Muscle of arm (tissue), 14 donors: ENCODE results near the gene GIMAP8. TPM values are rescaled to one million over a fixed set of nuclear protein-coding genes. Genes with fewer than 3 reads are reported as not detected.

Experiments used
- DNase-seq: peaks from one replicate; pipeline ENCODE4 v3.0.0-alpha.2; 2013
- long read RNA-seq, 11 donors: transcript quantifications; one replicate each; lab custom pipeline, GENCODE V29; 2026
- polyA plus RNA-seq, 12 donors: library from polyadenylated mRNA; unstranded; fragments of 120-200 nt; gene quantifications; one replicate each; pipeline ENCODE4 v1.2.1, GENCODE V29; 2013; ENCODE audit not compliant: insufficient read length in 12 of 12

The GIMAP8 gene
- 10 to 100 TPM in 1 of 12 donors, 1 to 10 TPM in 10, not detected in 1; 5.4 to 11.2 (median 6.5) TPM for polyA plus RNA-seq
- long read RNA-seq, donor 1 = 0 reads
- long read RNA-seq, donor 2 = 0 reads
- long read RNA-seq, donor 3, full-length matches to known transcripts = 1 of 8 reads
- long read RNA-seq, donor 3, partial matches to known transcripts = 7 of 8 reads
- long read RNA-seq, donor 3, other reads (novel, unspliced or antisense) = 0 of 8 reads
- long read RNA-seq, donor 4 = 0 reads
- long read RNA-seq, donor 5, full-length matches to known transcripts = 2 of 2 reads
- long read RNA-seq, donor 5, partial matches to known transcripts = 0 of 2 reads
- long read RNA-seq, donor 5, other reads (novel, unspliced or antisense) = 0 of 2 reads
- long read RNA-seq, donor 6, partial matches to known transcripts = 8 of 8 reads
- long read RNA-seq, donor 6, other reads (novel, unspliced or antisense) = 0 of 8 reads
- long read RNA-seq, donor 7 = 0 reads
- long read RNA-seq, donor 8 = 0 reads
- long read RNA-seq, donor 9 = 0 reads
- long read RNA-seq, donor 10, full-length matches to known transcripts = 1 of 1 reads
- long read RNA-seq, donor 10, partial matches to known transcripts = 0 of 1 reads
- long read RNA-seq, donor 10, other reads (novel, unspliced or antisense) = 0 of 1 reads
- long read RNA-seq, donor 11, full-length matches to known transcripts = 2 of 2 reads
- long read RNA-seq, donor 11, partial matches to known transcripts = 0 of 2 reads
- long read RNA-seq, donor 11, other reads (novel, unspliced or antisense) = 0 of 2 reads

DNA sequence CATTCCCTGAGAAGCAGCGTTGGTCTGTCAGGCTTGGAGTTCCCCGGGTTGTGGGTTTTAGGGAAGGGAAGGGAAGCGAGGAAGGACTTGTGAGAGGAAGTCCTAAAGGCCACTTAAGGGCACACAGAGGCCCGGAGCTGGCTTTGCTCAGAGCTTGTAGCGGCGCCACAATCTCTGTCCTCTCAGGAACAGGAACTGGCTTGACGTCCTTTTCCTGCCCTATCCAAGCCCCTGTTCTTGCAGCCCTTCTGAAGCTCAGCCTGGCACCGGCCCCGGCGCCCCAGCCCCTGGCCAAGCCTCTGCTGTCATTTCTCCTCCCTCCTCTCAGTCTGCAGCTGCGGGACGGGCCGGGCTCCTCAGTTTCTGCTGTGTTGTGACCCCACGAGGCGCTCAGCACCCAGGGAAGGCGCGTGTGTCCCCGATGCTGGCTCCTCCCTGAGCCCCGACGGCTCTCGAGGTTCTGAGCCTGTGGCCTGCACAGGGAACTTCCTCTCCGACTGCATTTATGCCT, at the start of gene GIMAP8:
Gene GIMAP8, plus strand, starts transcription at position 140 of the 511 bp plus-strand sequence. CDS start 16,069 bp downstream, outside the sequence.
- DNase-seq = no peak

DNA sequence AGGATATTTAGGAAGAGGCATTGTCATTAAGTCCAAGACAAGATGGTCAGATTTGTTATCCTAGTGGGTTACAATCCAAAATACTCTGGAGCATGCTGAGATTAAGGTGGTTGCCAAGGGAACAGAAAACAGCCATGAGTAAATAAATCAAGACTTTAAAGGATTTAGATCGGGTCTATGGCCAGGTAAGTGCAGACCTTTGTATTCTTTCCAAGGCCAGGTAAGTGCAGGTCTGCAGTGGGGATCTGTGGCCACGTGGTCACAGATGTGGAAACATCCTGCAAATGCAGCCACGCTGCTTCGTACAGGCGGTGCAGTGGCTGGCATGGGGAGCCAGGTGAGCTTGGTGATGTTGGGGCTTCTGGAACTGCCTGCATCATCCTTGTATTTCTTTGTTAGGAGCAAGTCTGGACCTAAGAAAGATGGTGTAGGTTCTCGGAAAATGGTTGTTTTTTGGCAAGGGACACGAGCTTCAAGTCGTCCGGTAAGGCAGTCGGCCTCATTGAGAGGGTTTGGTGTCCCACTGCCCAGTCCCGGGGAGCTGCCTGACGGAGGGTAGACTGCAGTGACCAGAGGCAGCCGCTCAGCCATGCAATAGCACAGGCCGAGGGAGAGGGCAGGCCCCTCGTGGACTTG, 49.5 kb upstream of the GIMAP8 start:
- no peak for DNase-seq

DNA sequence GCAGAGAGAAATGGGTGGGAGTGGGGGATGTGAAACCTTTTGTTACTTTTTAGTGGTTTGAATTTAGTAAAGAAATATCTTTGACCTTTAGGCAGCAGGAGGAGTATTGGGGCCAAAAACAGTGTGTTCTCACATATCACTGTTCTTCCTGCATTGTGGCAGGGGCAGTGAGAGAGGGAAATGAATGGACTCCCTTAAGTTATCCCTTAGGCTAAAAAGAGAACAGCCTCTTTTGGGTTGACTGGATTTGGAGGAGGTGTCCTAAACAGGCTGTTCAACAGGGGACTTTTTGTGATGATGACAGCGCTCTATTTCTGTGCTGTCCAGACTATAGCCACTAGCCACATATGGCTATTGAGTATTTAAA, 49.0 kb upstream of the GIMAP8 start:
- DNase-seq = no peak

DNA sequence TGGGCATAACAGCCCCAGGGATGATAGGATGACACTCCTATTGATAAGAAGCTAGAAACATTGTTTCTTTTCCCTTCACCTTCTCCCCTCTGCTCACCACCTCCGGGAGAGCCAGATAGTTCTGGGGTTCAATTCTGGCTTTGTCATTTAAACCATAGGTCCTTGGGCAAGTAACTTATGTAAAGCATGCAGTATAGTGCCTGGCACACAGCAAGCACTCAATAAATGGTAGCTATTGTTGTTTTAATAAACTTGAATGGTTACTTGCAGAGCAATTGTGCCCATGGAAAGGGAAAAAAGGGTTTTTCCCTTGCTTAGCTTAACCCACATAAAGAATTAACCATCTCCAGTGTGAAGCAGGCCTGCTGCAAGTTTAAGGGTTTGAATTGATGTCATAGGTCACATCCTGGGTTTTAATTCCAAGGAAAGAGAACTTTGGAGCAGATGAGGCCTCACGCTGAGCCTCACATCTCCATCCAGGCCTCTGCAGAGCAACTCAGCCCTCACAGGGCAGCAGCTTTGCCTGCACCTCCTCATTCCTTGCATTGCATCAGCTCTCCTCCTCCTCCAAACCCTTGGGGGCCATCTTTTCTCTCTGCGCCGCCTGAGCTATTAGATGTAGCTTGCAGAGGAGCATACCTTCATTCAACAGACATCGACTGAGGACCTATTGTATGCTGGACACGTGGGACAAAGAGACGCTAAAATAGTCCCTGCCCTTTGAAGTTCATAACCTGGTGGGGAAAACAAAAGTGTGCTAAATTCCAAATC, 48.4 kb upstream of the GIMAP8 start:
- DNase-seq = no peak

DNA sequence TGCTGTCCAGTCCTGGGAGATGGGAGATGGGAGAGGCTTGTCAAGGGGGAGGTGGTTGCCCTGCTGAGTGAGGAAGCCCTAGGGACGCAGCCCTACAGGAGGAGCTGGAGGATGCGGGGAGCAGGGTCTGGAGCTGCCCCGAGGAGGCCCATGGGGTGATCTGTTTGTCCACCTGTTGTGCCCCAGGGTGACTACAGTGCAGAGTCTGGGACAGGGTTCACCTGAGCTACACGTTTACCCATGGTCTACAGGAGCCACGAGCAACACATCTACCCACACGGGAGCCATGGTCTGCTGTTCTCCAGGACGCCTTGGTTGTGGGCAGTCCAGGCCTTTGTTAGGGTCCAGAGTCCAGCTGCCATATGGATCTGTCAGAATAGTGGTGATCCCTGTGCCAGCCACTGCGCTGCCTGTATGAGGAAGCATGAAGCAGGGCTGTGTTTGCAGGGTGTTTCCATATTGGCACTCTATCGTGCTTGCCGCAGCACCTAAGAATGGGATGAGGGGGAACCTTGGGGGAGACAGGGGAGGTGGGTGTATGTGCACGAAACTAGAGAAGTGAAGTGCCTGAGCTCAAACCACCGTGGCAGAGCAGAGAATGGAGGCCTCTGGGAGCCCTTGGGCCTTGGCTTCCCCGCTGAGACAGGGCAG, 47.6 kb upstream of the GIMAP8 start:
- DNase-seq = no peak

DNA sequence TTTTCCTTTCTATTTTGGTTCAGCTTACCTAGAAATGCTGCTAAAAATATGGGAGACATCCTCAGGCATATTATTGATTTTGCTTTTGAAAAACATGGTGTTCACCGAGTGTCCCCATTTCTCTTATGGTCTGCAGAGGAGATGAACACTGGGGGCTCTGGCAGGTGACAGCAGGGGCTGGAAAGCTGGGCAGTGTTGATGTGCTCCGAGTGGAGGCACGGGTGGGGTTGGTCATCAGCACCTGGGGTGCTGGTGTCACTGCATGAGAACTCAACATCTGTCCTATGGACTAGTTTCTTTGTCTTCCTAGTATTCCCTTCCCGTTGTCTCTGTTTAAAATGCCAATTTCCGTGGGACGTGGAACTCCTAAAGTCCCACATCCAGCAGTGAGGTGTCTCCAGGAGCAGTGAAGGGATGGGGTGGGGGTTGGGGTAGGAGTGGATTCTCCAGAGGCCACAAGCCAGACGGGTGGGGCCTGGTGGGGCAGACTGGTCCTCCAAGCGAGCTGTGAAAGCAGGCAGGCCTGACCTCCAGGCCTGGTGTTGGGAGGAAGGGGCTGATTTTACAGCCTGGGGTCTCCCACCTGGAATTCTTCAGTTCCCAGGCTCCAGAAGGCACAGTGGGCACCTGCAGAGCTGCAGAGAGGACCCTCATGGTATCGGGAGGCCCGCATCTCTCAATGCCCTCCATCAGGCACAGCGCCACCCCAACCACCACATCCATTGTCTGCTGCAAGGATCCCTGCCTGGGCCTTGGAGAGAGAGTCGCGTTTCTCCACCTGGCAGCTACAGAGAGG, 46.9 kb upstream of the GIMAP8 start:
- no peak for DNase-seq

DNA sequence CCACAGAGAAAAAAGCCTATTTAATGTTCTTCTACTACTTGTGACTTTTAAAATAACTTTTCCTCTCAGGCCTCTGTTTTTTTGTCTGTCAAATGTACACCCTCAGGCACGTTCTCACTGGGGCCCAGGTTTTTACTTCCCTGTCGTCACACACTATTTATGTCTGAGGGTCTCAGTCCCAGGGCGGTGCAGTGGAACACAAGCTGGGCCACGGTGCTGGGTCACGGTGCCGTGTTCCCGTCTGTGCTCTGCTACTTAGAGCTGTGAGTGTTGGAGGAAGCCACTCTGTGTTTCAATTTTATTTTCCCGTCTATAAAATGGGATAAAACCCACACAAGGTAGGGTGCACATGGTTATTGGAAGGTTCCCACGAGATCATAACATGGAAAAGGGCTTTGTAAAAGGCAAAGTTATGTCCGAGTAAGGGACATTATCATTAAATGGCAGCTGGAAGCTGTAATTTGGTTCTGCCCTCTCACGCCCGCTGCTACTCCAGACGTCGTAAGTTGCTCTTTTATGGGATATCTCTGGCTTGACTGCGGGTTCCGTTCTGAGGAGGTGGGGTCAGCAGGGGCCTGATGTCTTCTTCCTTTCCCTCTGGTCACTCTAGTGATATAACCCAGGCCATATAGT, 46.1 kb upstream of the GIMAP8 start:
- DNase-seq = no peak

DNA sequence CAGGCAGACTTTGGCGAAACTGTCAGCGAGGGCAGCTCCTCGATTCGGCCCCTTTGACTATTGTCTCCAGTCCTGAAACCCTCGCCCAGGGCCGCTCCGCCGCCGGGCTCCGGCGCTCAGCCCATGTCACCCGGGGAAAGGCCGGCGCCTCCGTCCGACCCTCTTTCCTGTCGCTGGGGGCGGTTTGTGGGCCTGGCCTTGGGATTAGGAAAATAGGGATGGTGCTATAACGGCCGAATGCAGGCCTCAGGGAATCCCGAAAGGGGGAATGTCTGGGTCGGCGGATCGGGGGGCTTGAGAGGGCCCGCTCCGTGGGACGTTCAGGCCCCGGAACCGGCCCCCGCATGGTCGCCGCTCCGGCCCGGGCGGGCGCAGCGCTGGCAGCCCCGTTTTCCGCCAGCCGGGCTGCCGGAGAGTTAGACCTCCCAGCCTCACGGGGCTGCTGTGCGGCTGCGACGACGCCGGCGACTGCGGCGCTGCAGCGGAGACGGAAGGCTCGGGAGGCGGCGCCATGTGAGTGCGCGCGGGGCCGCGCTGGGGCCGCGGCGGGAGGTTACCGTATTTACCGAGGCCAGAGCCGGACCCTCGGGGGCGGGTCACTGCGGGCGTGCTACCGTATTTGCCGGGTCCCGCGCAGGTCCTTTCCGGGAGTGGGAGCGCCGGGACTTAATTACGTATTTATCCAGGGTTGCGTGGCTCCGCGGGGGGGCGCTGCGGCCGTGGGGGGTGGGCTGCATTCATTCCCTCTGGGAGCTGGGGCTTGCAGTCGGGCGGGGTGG, 45.4 kb upstream of the GIMAP8 start:
- DNase-seq = peak; percentile 92

DNA sequence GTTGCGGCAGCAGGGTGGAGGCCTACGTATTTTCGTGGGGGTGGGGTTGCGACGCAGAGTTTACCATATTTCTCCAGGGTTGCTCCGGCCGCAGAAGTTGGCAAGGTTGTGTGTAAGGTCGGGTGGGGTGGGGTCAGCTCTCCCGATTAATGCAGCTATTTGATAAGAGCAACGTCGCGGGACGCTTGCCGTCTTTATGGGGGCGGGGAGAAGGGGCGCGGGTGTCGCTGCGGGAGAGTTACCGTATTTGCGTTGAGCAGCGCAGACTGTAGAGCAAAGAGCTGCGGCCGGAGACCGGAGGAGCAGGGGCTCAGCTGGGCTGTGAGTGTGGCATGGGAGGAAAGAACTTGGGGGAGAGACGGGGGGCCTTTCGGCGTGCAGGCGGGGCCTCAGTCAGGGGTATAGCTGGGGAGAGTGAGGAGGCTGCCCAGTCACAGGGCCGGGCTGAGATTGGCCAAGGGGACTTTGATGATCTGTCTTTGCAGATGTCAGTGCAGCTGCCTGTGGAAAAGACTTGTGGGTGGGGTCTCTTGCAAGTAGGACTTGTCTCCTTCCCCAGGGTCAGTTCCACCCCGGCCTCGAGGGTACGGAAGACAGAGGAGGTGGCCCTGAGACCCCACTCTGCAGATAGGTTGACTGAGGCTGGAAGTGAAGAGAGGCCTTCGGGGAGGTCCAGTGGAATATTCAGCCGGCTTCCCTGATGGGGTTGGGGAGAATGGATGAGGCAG, 44.7 kb upstream of the GIMAP8 start:
- no peak for DNase-seq

DNA sequence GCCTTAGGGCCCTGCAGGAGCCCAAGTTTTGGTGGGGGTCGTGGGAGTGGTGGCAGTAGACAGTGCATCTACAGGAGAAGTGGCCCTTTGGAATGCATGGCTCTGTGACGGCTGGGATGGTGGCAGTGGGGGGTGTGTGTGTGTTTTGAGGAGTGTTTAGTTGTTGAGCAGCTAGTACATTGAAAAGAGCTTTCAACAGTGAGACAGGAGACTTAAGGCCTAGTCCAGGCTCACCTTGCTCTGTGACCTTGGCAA, 44.2 kb upstream of the GIMAP8 start:
- DNase-seq = no peak

DNA sequence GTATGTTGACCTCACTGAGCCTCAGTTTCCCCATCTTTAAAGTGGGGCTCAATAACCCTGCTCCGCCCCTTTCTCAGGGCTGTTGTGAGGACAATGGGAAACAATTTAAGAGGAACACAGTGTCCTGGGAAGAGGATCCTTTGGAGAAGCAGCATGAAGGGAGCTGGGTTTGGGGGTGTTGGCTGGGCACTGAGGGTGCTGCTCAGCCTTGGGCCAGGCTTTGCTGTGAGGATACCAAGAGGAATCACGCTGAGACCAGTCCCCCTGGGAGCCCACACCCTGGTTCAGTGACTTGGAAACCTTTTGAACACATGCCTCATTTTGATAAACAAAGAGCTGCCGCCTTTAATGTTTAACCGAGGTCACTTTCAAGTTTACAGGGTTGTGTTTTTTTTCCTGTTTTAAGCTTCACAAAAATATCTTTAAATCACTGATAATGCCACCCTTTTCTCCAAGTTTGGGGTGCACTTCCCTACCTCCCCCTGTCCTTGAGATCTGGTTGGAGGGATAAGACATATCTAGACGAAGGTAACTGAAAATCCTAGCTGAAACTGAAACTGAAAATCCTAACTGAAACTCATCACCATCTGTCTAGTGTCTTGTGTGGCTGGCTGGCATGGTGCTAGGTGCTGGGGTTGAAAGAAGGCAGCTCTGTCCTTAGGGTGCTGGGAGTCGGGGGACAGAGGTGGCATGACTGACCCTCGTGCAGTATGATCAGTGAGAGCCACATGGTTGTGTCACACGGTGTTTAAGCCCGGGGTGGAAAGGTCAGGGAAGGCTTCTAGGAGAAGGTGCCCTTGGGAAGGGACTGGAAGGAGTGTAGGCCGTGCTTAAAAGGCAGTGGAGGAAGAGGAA, 43.6 kb upstream of the GIMAP8 start:
- no peak for DNase-seq

DNA sequence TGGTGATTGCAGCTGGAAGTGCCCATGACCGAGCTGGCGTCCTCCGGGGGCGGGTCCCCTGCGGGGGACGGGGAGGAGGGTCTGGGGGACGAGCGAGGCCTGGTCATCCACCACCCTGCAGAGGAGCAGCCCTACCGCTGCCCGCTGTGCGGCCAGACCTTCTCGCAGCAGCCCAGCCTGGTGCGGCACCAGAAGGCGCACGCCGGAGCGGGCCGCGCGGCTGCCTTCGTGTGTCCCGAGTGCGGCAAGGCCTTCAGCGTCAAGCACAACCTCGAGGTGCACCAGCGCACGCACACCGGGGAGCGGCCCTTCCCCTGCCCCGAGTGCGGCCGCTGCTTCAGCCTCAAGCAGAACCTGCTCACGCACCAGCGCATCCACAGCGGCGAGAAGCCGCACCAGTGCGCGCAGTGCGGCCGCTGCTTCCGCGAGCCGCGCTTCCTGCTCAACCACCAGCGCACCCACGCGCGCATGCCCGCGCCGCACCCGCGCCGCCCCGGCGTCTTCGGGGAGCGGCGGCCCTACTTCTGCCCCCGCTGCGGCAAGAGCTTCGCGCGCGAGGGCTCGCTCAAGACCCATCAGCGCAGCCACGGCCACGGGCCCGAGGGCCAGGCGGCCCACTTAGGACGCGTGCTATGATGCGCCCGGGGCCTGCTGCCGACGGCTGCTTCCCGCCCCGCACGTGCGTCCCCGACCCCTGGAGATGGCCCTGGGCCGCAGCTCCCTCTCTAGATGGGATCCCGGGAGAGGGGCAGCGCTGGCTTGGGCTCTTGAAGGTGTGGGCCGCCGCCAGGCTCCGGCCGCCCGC, 42.6 kb upstream of the GIMAP8 start:
- DNase-seq = no peak

DNA sequence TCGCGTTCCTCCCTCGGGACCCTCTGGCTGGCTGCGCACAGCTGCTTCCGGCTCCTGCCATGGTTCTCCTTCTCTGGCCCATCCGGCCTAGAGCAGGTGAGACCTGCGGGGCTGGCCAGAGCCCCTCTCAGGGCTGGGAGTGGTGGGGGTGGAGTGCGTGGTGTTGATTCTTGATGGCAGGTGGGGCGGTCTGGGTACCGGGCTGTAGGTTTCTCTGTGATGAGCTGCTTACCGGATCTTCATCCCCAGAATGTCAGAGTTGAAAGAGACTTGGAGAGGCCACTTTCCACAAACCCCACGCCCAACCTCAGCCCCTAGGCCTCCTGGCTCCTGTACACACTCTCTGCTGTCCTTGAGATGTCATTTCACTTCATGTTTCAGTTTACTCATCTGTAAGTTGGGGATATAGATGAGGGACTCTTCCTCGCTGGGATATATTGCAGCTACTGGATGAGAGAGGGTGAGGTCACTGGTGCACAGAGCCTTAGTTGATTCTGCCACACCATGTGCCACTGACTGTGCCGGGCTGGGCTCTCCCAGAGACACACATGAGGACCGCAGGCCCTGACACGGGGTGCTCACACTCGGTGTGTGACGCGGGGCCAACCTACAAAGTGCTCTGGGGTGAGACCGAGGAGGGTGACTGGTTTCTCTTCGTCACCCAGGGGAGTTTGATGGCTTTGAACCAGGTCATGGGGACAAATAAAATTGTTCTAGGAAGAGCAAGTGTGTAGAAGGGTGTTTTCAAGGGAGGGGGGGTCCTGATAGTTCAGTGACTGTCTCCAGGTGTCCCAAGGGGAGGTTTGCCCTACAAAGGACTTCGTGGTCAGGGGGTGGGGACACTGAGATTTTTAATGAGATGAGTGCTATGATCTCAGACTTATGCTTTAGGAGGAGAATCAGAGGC, 41.8 kb upstream of the GIMAP8 start:
- DNase-seq = no peak

DNA sequence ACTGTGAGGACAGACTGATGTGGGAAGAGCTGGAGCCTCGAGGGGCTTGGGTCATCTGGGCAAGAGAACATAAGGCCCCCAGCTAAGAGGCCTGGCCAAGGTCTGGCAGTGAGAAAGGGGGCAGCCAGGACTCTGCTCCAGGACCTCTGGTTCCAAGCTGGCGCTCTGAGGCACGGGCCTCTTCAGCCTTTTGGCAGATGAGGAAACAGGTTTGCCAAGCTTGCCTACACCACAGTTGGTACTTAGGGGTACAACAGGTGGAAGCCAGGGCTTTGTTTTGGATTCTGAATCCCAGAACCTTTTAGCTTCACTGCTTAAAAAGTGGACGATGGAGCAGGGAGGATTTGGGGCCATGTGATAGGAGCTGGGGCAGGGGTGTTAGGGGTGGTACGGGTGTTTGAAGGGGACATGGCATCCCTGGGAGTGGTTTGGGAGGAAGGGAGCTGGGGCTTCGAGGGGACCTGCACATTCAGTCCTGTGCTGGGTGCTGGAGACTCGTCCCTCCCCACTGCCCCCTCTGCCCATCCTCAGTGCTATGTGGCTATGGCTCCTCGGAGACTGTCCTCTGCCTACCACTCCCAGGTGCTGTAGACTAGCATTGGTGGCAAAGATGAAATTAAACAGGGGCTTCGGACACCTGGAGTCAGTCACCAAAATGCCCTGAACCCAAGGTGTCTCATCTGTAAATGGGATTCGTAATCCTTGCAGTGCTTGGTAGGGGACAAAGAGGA, 41.0 kb upstream of the GIMAP8 start:
- DNase-seq = no peak

DNA sequence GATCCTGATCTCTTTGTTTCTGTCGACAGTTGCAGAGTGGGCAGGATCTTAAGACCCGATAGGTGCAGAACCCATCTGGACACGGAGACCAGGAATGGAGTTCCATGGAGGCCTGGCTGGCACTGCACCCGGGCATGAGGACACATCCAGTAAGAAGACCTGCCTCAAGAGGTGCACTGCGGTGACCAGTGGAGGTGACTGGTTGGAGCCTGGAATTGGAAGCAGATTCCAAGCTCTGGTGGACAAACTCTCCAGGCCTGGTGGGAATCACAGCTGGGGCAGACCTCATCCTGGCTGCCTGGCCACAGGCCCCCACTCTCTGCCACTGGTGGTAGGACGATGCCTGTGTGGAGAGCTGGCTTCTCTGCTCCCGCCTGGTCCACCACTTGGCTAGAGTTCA, 40.3 kb upstream of the GIMAP8 start:
- no peak for DNase-seq
